Loucy (cell line): ENCODE measurements around the gene SDK1.

Experiments
- EZH2phosphoT487 ChIP-seq: fragments of 200-600 bp; IDR thresholded peaks from 2 replicates; pipeline ENCODE4 v1.6.1; 2018; ENCODE audit warnings: antibody characterized with exemption, mild to moderate bottlenecking, moderate library complexity, borderline replicate concordance
- TF ChIP-seq, protein P1 (sequence below): fragments of 200-600 bp; sonication (generic); conservative IDR thresholded peaks from 2 replicates; pipeline ENCODE4 v1.5.1; 2014; ENCODE audit warnings: mild to moderate bottlenecking, antibody characterized with exemption, low read length

DNA sequence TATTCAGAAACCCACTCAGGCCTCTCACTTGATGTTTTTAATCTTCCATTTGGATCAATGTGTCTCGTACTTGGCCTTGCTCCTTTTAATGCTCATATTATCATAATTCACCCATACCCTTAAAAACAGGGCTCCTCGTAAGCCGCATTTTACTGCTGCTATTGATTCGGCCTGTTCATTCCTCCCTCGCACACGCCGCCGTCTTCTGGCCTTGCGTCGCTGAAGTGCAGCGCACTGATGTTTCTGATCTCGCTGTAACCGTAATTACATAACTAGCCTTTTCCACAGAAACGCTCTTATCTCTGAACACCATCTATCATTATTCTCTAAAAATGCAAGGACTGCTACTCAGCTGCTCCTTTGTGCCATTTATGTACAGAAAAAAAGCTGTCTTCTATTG is 836.5 kb downstream of the SDK1 start:
- TF ChIP-seq, protein P1, sequence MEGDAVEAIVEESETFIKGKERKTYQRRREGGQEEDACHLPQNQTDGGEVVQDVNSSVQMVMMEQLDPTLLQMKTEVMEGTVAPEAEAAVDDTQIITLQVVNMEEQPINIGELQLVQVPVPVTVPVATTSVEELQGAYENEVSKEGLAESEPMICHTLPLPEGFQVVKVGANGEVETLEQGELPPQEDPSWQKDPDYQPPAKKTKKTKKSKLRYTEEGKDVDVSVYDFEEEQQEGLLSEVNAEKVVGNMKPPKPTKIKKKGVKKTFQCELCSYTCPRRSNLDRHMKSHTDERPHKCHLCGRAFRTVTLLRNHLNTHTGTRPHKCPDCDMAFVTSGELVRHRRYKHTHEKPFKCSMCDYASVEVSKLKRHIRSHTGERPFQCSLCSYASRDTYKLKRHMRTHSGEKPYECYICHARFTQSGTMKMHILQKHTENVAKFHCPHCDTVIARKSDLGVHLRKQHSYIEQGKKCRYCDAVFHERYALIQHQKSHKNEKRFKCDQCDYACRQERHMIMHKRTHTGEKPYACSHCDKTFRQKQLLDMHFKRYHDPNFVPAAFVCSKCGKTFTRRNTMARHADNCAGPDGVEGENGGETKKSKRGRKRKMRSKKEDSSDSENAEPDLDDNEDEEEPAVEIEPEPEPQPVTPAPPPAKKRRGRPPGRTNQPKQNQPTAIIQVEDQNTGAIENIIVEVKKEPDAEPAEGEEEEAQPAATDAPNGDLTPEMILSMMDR, result no peak
- no peak for TF ChIP-seq EZH2phosphoT487
